ENCODE results near the gene ZBTB7C.
A peak's percentile ranks its signal among the peaks of the same experiment; 100 is the strongest.

Gene ZBTB7C

GRCh38 chr18:48342581-48342980, 66.6 kb downstream of the ZBTB7C start:
- Histone ChIP-seq H3K9ac (ENCODE audit: low read length in 5 of 5) (peak overlapping the region in 2 of 5 donors; percentile 22 to 26), H3K27me3 (ENCODE audit: control insufficient read depth in 5 of 5, insufficient read depth in 4 of 5, low read length in 5 of 5) (no peaks in the 10 kb centered on the region), H3K36me3 (ENCODE audit: control insufficient read depth in 5 of 5, insufficient read depth in 5 of 5, low read length in 5 of 5) (no peaks in the 10 kb centered on the region), H3K4me1 (ENCODE audit: control insufficient read depth in 5 of 5, insufficient read depth in 5 of 5, low read length in 5 of 5) (peaks cover 1 to 28% (median 13%) of the 10 kb centered on the region in 5 donors), H3K9me3 (ENCODE audit: control insufficient read depth in 5 of 5, low read length in 5 of 5) (no peaks in the 10 kb centered on the region), H3K27ac (ENCODE audit: low read depth, low read length) (no peak overlapping the region), H3K4me3 (ENCODE audit: low read depth in 1 of 5, low read length in 5 of 5) (no peak overlapping the region)

GRCh38 chr18:48342125-48342524, 67.1 kb downstream of the ZBTB7C start:
- Histone ChIP-seq H3K36me3 (ENCODE audit: control insufficient read depth in 5 of 5, insufficient read depth in 5 of 5, low read length in 5 of 5) (no peaks in the 10 kb centered on the region), H3K27ac (ENCODE audit: low read depth, low read length) (no peak overlapping the region), H3K4me3 (ENCODE audit: low read depth in 1 of 5, low read length in 5 of 5) (no peak overlapping the region), H3K27me3 (ENCODE audit: control insufficient read depth in 5 of 5, insufficient read depth in 4 of 5, low read length in 5 of 5) (no peaks in the 10 kb centered on the region), H3K9me3 (ENCODE audit: control insufficient read depth in 5 of 5, low read length in 5 of 5) (no peaks in the 10 kb centered on the region), H3K4me1 (ENCODE audit: control insufficient read depth in 5 of 5, insufficient read depth in 5 of 5, low read length in 5 of 5) (peaks cover 1 to 28% (median 15%) of the 10 kb centered on the region in 5 donors), H3K9ac (ENCODE audit: low read length in 5 of 5) (peak overlapping the region in 2 of 5 donors; percentile 22 to 26)

GRCh38 chr18:48340560-48340959, 68.6 kb downstream of the ZBTB7C start:
- H3K9ac ChIP-seq (ENCODE audit: low read length in 5 of 5): no peak overlapping the region
- peaks cover 1 to 38% (median 25%) of the 10 kb centered on the region in 5 donors for H3K4me1 ChIP-seq (ENCODE audit: control insufficient read depth in 5 of 5, insufficient read depth in 5 of 5, low read length in 5 of 5)
- no peaks in the 10 kb centered on the region for H3K27me3 ChIP-seq (ENCODE audit: control insufficient read depth in 5 of 5, insufficient read depth in 4 of 5, low read length in 5 of 5)
- H3K4me3 ChIP-seq (ENCODE audit: low read depth in 1 of 5, low read length in 5 of 5): no peak overlapping the region
- no peak overlapping the region for H3K27ac ChIP-seq (ENCODE audit: low read depth, low read length)
- H3K9me3 ChIP-seq (ENCODE audit: control insufficient read depth in 5 of 5, low read length in 5 of 5): no peaks in the 10 kb centered on the region
- H3K36me3 ChIP-seq (ENCODE audit: control insufficient read depth in 5 of 5, insufficient read depth in 5 of 5, low read length in 5 of 5): no peaks in the 10 kb centered on the region

GRCh38 chr18:48339692-48340091, 69.5 kb downstream of the ZBTB7C start:
- Histone ChIP-seq H3K9me3 (ENCODE audit: control insufficient read depth in 5 of 5, low read length in 5 of 5) (no peaks in the 10 kb centered on the region), H3K4me1 (ENCODE audit: control insufficient read depth in 5 of 5, insufficient read depth in 5 of 5, low read length in 5 of 5) (peaks cover 1 to 38% (median 25%) of the 10 kb centered on the region in 5 donors), H3K4me3 (ENCODE audit: low read depth in 1 of 5, low read length in 5 of 5) (no peak overlapping the region), H3K27ac (ENCODE audit: low read depth, low read length) (no peak overlapping the region), H3K36me3 (ENCODE audit: control insufficient read depth in 5 of 5, insufficient read depth in 5 of 5, low read length in 5 of 5) (no peaks in the 10 kb centered on the region), H3K9ac (ENCODE audit: low read length in 5 of 5) (no peak overlapping the region), H3K27me3 (ENCODE audit: control insufficient read depth in 5 of 5, insufficient read depth in 4 of 5, low read length in 5 of 5) (no peaks in the 10 kb centered on the region)

- H3K9ac ChIP-seq (ENCODE audit: low read length in 5 of 5): no peak overlapping the region
- no peaks in the 10 kb centered on the region for H3K27me3 ChIP-seq (ENCODE audit: control insufficient read depth in 5 of 5, insufficient read depth in 4 of 5, low read length in 5 of 5)
- H3K4me1 ChIP-seq (ENCODE audit: control insufficient read depth in 5 of 5, insufficient read depth in 5 of 5, low read length in 5 of 5): peaks cover 1 to 38% (median 25%) of the 10 kb centered on the region in 5 donors
- H3K36me3 ChIP-seq (ENCODE audit: control insufficient read depth in 5 of 5, insufficient read depth in 5 of 5, low read length in 5 of 5): no peaks in the 10 kb centered on the region
- H3K27ac ChIP-seq (ENCODE audit: low read depth, low read length): no peak overlapping the region
- no peaks in the 10 kb centered on the region for H3K9me3 ChIP-seq (ENCODE audit: control insufficient read depth in 5 of 5, low read length in 5 of 5)
- H3K4me3 ChIP-seq (ENCODE audit: low read depth in 1 of 5, low read length in 5 of 5): no peak overlapping the region
Measured at GRCh38 chr18:48338915-48339314, 70.3 kb downstream of the ZBTB7C start.

- peaks cover 1 to 34% (median 20%) of the 10 kb centered on the region in 5 donors for H3K4me1 ChIP-seq (ENCODE audit: control insufficient read depth in 5 of 5, insufficient read depth in 5 of 5, low read length in 5 of 5)
Measured at GRCh38 chr18:48337053-48337452, 72.1 kb downstream of the ZBTB7C start.

GRCh38 chr18:48336332-48336731, 72.9 kb downstream of the ZBTB7C start:
- Histone ChIP-seq H3K36me3 (ENCODE audit: control insufficient read depth in 5 of 5, insufficient read depth in 5 of 5, low read length in 5 of 5) (no peaks in the 10 kb centered on the region), H3K27ac (ENCODE audit: low read depth, low read length) (no peak overlapping the region), H3K27me3 (ENCODE audit: control insufficient read depth in 5 of 5, insufficient read depth in 4 of 5, low read length in 5 of 5) (no peaks in the 10 kb centered on the region), H3K9ac (ENCODE audit: low read length in 5 of 5) (no peak overlapping the region), H3K9me3 (ENCODE audit: control insufficient read depth in 5 of 5, low read length in 5 of 5) (no peaks in the 10 kb centered on the region), H3K4me1 (ENCODE audit: control insufficient read depth in 5 of 5, insufficient read depth in 5 of 5, low read length in 5 of 5) (peaks cover 1 to 32% (median 16%) of the 10 kb centered on the region in 5 donors), H3K4me3 (ENCODE audit: low read depth in 1 of 5, low read length in 5 of 5) (no peak overlapping the region)

More at GRCh38 chr18:48337053-48337452, 72.1 kb downstream of the ZBTB7C start:
- H3K27me3 ChIP-seq (ENCODE audit: control insufficient read depth in 5 of 5, insufficient read depth in 4 of 5, low read length in 5 of 5): no peaks in the 10 kb centered on the region
- H3K9ac ChIP-seq (ENCODE audit: low read length in 5 of 5): no peak overlapping the region
- H3K9me3 ChIP-seq (ENCODE audit: control insufficient read depth in 5 of 5, low read length in 5 of 5): no peaks in the 10 kb centered on the region
- H3K36me3 ChIP-seq (ENCODE audit: control insufficient read depth in 5 of 5, insufficient read depth in 5 of 5, low read length in 5 of 5): no peaks in the 10 kb centered on the region
- H3K27ac ChIP-seq (ENCODE audit: low read depth, low read length): no peak overlapping the region
- H3K4me3 ChIP-seq (ENCODE audit: low read depth in 1 of 5, low read length in 5 of 5): no peak overlapping the region

GRCh38 chr18:48335829-48336228, 73.4 kb downstream of the ZBTB7C start:
- Histone ChIP-seq H3K9me3 (ENCODE audit: control insufficient read depth in 5 of 5, low read length in 5 of 5) (no peaks in the 10 kb centered on the region), H3K27ac (ENCODE audit: low read depth, low read length) (no peak overlapping the region), H3K4me1 (ENCODE audit: control insufficient read depth in 5 of 5, insufficient read depth in 5 of 5, low read length in 5 of 5) (peaks cover 1 to 31% (median 16%) of the 10 kb centered on the region in 5 donors), H3K36me3 (ENCODE audit: control insufficient read depth in 5 of 5, insufficient read depth in 5 of 5, low read length in 5 of 5) (no peaks in the 10 kb centered on the region), H3K4me3 (ENCODE audit: low read depth in 1 of 5, low read length in 5 of 5) (no peak overlapping the region), H3K9ac (ENCODE audit: low read length in 5 of 5) (no peak overlapping the region), H3K27me3 (ENCODE audit: control insufficient read depth in 5 of 5, insufficient read depth in 4 of 5, low read length in 5 of 5) (no peaks in the 10 kb centered on the region)

GRCh38 chr18:48334845-48335244, 74.3 kb downstream of the ZBTB7C start:
- H3K4me1 ChIP-seq (ENCODE audit: control insufficient read depth in 5 of 5, insufficient read depth in 5 of 5, low read length in 5 of 5): peaks cover 0 to 27% (median 16%) of the 10 kb centered on the region in 5 donors

GRCh38 chr18:48333563-48333962, 75.6 kb downstream of the ZBTB7C start:
- H3K9me3 ChIP-seq (ENCODE audit: control insufficient read depth in 5 of 5, low read length in 5 of 5): no peaks in the 10 kb centered on the region
- H3K27me3 ChIP-seq (ENCODE audit: control insufficient read depth in 5 of 5, insufficient read depth in 4 of 5, low read length in 5 of 5): no peaks in the 10 kb centered on the region
- H3K4me3 ChIP-seq (ENCODE audit: low read depth in 1 of 5, low read length in 5 of 5): no peak overlapping the region
- H3K9ac ChIP-seq (ENCODE audit: low read length in 5 of 5): no peak overlapping the region
- no peaks in the 10 kb centered on the region for H3K36me3 ChIP-seq (ENCODE audit: control insufficient read depth in 5 of 5, insufficient read depth in 5 of 5, low read length in 5 of 5)
- peaks cover 0 to 26% (median 16%) of the 10 kb centered on the region in 5 donors for H3K4me1 ChIP-seq (ENCODE audit: control insufficient read depth in 5 of 5, insufficient read depth in 5 of 5, low read length in 5 of 5)
- no peak overlapping the region for H3K27ac ChIP-seq (ENCODE audit: low read depth, low read length)

More at GRCh38 chr18:48334845-48335244, 74.3 kb downstream of the ZBTB7C start:
- H3K9me3 ChIP-seq (ENCODE audit: control insufficient read depth in 5 of 5, low read length in 5 of 5): no peaks in the 10 kb centered on the region
- no peak overlapping the region for H3K9ac ChIP-seq (ENCODE audit: low read length in 5 of 5)
- H3K27me3 ChIP-seq (ENCODE audit: control insufficient read depth in 5 of 5, insufficient read depth in 4 of 5, low read length in 5 of 5): no peaks in the 10 kb centered on the region
- H3K36me3 ChIP-seq (ENCODE audit: control insufficient read depth in 5 of 5, insufficient read depth in 5 of 5, low read length in 5 of 5): no peaks in the 10 kb centered on the region
- H3K4me3 ChIP-seq (ENCODE audit: low read depth in 1 of 5, low read length in 5 of 5): no peak overlapping the region
- H3K27ac ChIP-seq (ENCODE audit: low read depth, low read length): no peak overlapping the region
